ENCODE measurements around the gene UGT8.

UGT8 gene

GRCh38 chr4:114598191-114599121 is at the start of gene UGT8:
UGT8 (plus strand) TSS chr4:114598807; CDS start chr4:114622881, 24,074 bp downstream.
- no peak for DNase-seq (ENCODE audit: low read depth, low spot score)
- POLR2A ChIA-PET, result interaction anchor here (0.6 kb wide), 1 partner anchor 956 kb away, joined by 5 read pairs; no protein-coding TSS in a partner anchor
- H3K4me3 ChIP-seq (ENCODE audit: low read depth, low read length), result peak within 1 kb of the TSS; percentile 44
- TF ChIP-seq, protein P1, sequence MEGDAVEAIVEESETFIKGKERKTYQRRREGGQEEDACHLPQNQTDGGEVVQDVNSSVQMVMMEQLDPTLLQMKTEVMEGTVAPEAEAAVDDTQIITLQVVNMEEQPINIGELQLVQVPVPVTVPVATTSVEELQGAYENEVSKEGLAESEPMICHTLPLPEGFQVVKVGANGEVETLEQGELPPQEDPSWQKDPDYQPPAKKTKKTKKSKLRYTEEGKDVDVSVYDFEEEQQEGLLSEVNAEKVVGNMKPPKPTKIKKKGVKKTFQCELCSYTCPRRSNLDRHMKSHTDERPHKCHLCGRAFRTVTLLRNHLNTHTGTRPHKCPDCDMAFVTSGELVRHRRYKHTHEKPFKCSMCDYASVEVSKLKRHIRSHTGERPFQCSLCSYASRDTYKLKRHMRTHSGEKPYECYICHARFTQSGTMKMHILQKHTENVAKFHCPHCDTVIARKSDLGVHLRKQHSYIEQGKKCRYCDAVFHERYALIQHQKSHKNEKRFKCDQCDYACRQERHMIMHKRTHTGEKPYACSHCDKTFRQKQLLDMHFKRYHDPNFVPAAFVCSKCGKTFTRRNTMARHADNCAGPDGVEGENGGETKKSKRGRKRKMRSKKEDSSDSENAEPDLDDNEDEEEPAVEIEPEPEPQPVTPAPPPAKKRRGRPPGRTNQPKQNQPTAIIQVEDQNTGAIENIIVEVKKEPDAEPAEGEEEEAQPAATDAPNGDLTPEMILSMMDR (IDR thresholded peaks at IDR 0.05; ENCODE audit: insufficient read depth, low read length, missing control alignments), result no peak
- CTCF ChIA-PET, result no interaction called here

GRCh38 chr4:114549638-114550037 is 49.0 kb upstream of the UGT8 start:
- TF ChIP-seq, protein P1 (IDR thresholded peaks at IDR 0.05; ENCODE audit: insufficient read depth, low read length, missing control alignments), result no peak
- no peak overlapping the region for H3K4me3 ChIP-seq (ENCODE audit: low read depth, low read length)
- DNase-seq (ENCODE audit: low read depth, low spot score), result no peak
- POLR2A ChIA-PET, result no interaction called here
- CTCF ChIA-PET, result no interaction called here

DNA sequence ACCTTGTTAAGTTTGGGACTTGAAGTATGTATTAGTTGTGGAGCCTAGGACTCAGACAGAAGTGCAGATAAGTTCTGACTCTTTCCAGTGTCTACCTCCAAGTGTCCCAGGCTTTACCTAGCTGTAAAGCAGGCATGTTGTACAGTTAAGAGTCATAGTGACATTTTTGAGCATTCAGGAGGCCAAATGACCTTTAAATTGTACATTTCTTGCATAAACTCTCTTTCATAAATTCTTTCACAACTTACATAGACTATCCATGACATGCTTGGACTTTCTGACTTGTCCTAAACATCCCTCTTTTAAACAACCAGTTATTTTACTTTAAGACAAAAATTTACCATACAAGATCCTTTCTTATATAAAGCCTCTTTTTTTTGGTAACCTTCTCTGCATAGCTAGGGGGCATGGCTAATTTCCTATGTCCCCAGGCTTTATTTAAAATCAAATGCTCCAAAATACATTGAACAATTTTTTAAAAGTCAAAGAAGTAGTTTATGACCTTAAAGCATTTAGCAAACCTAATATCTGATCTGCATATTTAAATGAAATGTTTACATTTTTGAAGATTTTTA is 40.1 kb upstream of the UGT8 start:
- ChIA-PET CTCF (no interaction called here), POLR2A (no interaction called here)
- TF ChIP-seq, protein P1 (IDR thresholded peaks at IDR 0.05; ENCODE audit: insufficient read depth, low read length, missing control alignments), result no peak
- DNase-seq (ENCODE audit: low read depth, low spot score), result no peak
- no peak overlapping the region for H3K4me3 ChIP-seq (ENCODE audit: low read depth, low read length)

- DNase-seq (ENCODE audit: low read depth, low spot score), result no peak
- POLR2A ChIA-PET, result no interaction called here
- H3K4me3 ChIP-seq (ENCODE audit: low read depth, low read length), result no peak overlapping the region
- TF ChIP-seq, protein P1 (IDR thresholded peaks at IDR 0.05; ENCODE audit: insufficient read depth, low read length, missing control alignments), result no peak
- CTCF ChIA-PET, result no interaction called here
Observed at GRCh38 chr4:114561590-114561989, 37.0 kb upstream of the UGT8 start.

DNA sequence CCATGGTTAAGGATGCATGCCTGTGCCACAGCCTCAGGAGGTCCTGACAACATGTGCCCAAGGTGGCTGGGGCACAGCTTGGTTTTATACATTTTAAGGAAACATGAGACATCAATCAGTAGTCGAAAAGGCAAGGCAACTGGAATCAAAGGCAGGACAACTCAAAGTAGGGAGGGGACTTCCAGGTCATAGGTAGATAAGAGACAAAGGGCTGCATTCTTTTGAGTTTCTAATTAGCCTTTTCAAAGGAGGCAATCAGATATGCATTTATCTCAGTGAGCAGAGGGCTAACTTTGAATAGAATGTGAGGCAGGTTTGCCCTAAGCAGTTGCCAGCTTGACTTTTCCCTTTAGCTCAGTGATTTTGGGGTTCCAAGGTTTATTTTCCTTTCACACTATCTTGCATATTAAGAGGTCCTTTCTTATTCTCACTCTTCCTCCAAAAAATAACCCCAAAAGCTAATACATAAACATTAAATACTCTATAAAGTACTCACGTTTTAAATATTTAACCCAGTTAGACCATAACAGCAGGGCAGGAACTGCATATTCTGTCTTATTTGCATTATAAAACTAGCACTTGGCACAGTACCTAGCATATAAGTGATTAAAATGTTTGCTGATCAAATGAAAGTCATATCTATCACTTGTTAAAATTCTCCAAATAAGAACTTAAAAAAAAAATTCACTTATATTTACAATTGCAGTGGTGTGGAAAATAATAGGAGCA is 36.3 kb upstream of the UGT8 start:
- POLR2A ChIA-PET, result no interaction called here
- TF ChIP-seq, protein P1 (IDR thresholded peaks at IDR 0.05; ENCODE audit: insufficient read depth, low read length, missing control alignments), result no peak
- DNase-seq (ENCODE audit: low read depth, low spot score), result no peak
- CTCF ChIA-PET, result no interaction called here
- no peak overlapping the region for H3K4me3 ChIP-seq (ENCODE audit: low read depth, low read length)

Measured in AG04449 (cell line).